HCT116 (cell line): Measurements from ENCODE around the gene CCDC177. TPM values are rescaled to one million over a fixed set of nuclear protein-coding genes. Genes with fewer than 3 reads are reported as not detected.

Source experiments
- ATAC-seq: fragments of 200-7000 bp; cut with Tn5 transposase; 2 replicates; pipeline ENCODE4 v1.9.1; 2020; ENCODE audit warnings: mild to moderate bottlenecking, moderate library complexity
- BruUV-seq: library from RNA; stranded (reverse); fragments of 400-500 nt; replicated peaks from 2 replicates; lab custom pipeline; 2021; lab: Mats Ljungman, UMichigan
- CTCF ChIA-PET: fragments of 300-600 bp; sonication (Branson Sonifier 250); formaldehyde crosslinking; loops from one replicate; lab custom pipeline; 2021; ENCODE audit warnings: antibody characterized with exemption; lab: Charles Lee
- POLR2A ChIA-PET: fragments of 300-600, 350-600 bp; sonication (Branson Sonifier 250); formaldehyde crosslinking; loops from one replicate; lab custom pipeline; 2021; ENCODE audit warnings: antibody characterized with exemption; lab: Charles Lee
- RAD21 ChIA-PET, 2 experiments: fragments of 300-600 bp; sonication (Branson Sonifier 250); formaldehyde crosslinking; loops; one replicate each; lab custom pipeline; 2023; ENCODE audit warnings: low total read pairs in 2 of 2; ENCODE audit not compliant: uncharacterized antibody in 2 of 2, unreplicated experiment in 2 of 2, low non-redundant PET in 1 of 2; lab: Charles Lee
- DNase-seq: peaks from one replicate; pipeline ENCODE4 v3.0.0-alpha.2; 2010; ENCODE audit warnings: low read depth, low spot score
- H2AFZ ChIP-seq: fragments of 200-600 bp; shearing (Covaris generic), sonication (generic); 2 replicates; pipeline ENCODE4 v1.6.1; 2017; ENCODE audit warnings: low read depth, mixed run types, mixed read lengths, antibody characterized with exemption, low read length; ENCODE audit not compliant: poor library complexity, severe bottlenecking
- H3K27ac ChIP-seq: 2 replicates; pipeline ENCODE4 v1.5.1; 2012; ENCODE audit warnings: low read depth, low read length
- H3K27me3 ChIP-seq: fragments of 200-600 bp; sonication (generic); 2 replicates; pipeline ENCODE4 v1.6.1; 2016; ENCODE audit warnings: mixed run types, low read length, mixed read lengths; ENCODE audit not compliant: insufficient read depth
- H3K36me3 ChIP-seq, 2 experiments: fragments of 200-500 bp in 1 of 2; fragments of 200-600 bp in 1 of 2; sonication (Bioruptor generic) in 1 of 2; sonication (generic) in 1 of 2; 2 replicates each; pipeline versions ENCODE4 v1.5.1 to v1.6.1; 2014 to 2016; ENCODE audit warnings: low read length in 2 of 2, inconsistent platforms in 1 of 2, mixed read lengths in 1 of 2, mixed run types in 1 of 2; ENCODE audit not compliant: insufficient read depth in 2 of 2, control insufficient read depth in 1 of 2
- H3K4me1 ChIP-seq, 2 experiments: fragments of 200-600 bp in 1 of 2; sonication (generic) in 1 of 2; 2 replicates each; pipeline versions ENCODE4 v1.5.1 to v1.6.1; 2012 to 2017; ENCODE audit warnings: low read length in 2 of 2, inconsistent platforms in 1 of 2, mild to moderate bottlenecking in 1 of 2, mixed read lengths in 1 of 2, mixed run types in 1 of 2, moderate library complexity in 1 of 2; ENCODE audit not compliant: insufficient read depth in 2 of 2, control insufficient read depth in 1 of 2
- H3K4me2 ChIP-seq: fragments of 200-600 bp; sonication (generic); 2 replicates; pipeline ENCODE4 v1.6.1; 2017; ENCODE audit warnings: mixed run types, low read length, mixed read lengths
- H3K4me3 ChIP-seq, 2 experiments: fragments of 200-600 bp in 1 of 2; sonication (generic) in 1 of 2; replicated peaks in 1 of 2; 2 replicates each; pipeline ENCODE4 v1.5.1; 2011 to 2016; ENCODE audit warnings: low read length in 2 of 2, control low read depth in 1 of 2, low read depth in 1 of 2, mild to moderate bottlenecking in 1 of 2, mixed read lengths in 1 of 2, mixed run types in 1 of 2
- H3K79me2 ChIP-seq: fragments of 200-600 bp; sonication (generic); 2 replicates; pipeline ENCODE4 v1.6.1; 2017; ENCODE audit warnings: mild to moderate bottlenecking, mixed run types, low read length, moderate library complexity, mixed read lengths; ENCODE audit not compliant: insufficient read depth
- H3K9ac ChIP-seq: fragments of 200-600 bp; sonication (generic); 2 replicates; pipeline ENCODE4 v1.6.1; 2016; ENCODE audit warnings: low read length, mixed read lengths
- H3K9me2 ChIP-seq: fragments of 200-600 bp; sonication (generic), shearing (Covaris generic); 2 replicates; pipeline ENCODE4 v1.6.1; 2017; ENCODE audit warnings: mixed run types, mild to moderate bottlenecking, moderate library complexity; ENCODE audit not compliant: insufficient read depth
- H3K9me3 ChIP-seq, 2 experiments: fragments of 200-500 bp in 1 of 2; fragments of 200-600 bp in 1 of 2; sonication (Bioruptor generic) in 1 of 2; sonication (generic) in 1 of 2; 2 replicates each; pipeline ENCODE4 v1.6.1; 2014 to 2017; ENCODE audit warnings: low read length in 2 of 2, mixed read lengths in 2 of 2, inconsistent platforms in 1 of 2, low read depth in 1 of 2, mild to moderate bottlenecking in 1 of 2, mixed run types in 1 of 2, moderate library complexity in 1 of 2; ENCODE audit not compliant: control insufficient read depth in 1 of 2, insufficient read depth in 1 of 2
- H4K20me1 ChIP-seq: fragments of 200-600 bp; sonication (generic), shearing (Covaris generic); 2 replicates; pipeline ENCODE4 v1.6.1; 2017; ENCODE audit warnings: mixed run types, mild to moderate bottlenecking, moderate library complexity; ENCODE audit not compliant: insufficient read depth
- CEBPB ChIP-seq: IDR thresholded peaks from 2 replicates; pipeline ENCODE4 v1.6.1; 2012; ENCODE audit warnings: low read depth
- EZH2phosphoT487 ChIP-seq: fragments of 200-600 bp; IDR thresholded peaks from 2 replicates; pipeline ENCODE4 v1.6.1; 2018; ENCODE audit warnings: antibody characterized with exemption, borderline replicate concordance
- FOSL1 ChIP-seq: IDR thresholded peaks from 2 replicates; pipeline ENCODE4 v1.6.1; 2012; ENCODE audit warnings: low read depth
- JUND ChIP-seq: IDR thresholded peaks from 2 replicates; pipeline ENCODE4 v1.6.1; 2012
- POLR2A ChIP-seq: IDR thresholded peaks from 2 replicates; pipeline ENCODE4 v1.7.0; 2011; ENCODE audit warnings: borderline replicate concordance; ENCODE audit not compliant: insufficient read depth, insufficient read length; ENCODE audit errors: extremely low read depth
- POLR2AphosphoS5 ChIP-seq: IDR thresholded peaks from 2 replicates; pipeline ENCODE4 v1.6.1; 2011; ENCODE audit warnings: mild to moderate bottlenecking, low read depth, low read length, moderate library complexity
- REST ChIP-seq: IDR thresholded peaks from 2 replicates; pipeline ENCODE4 v1.6.1; 2012; ENCODE audit warnings: low read depth
- SP1 ChIP-seq: IDR thresholded peaks from 2 replicates; pipeline ENCODE4 v1.6.1; 2012; ENCODE audit warnings: low read depth
- SRF ChIP-seq: IDR thresholded peaks from 2 replicates; pipeline ENCODE4 v1.6.1; 2012; ENCODE audit warnings: low read depth
- TCF7L2 ChIP-seq: IDR thresholded peaks from 2 replicates; pipeline ENCODE4 v1.7.0; 2011; ENCODE audit warnings: borderline replicate concordance, inconsistent platforms; ENCODE audit not compliant: insufficient read depth, insufficient read length; ENCODE audit errors: extremely low read depth
- ZFX ChIP-seq: fragments of 450-650 bp; IDR thresholded peaks from 2 replicates; pipeline ENCODE4 v1.6.1; 2017
- intact Hi-C: fragments of 100-400 bp; cut with micrococcal nuclease; formaldehyde crosslinking; loops from 2 replicates; pipeline ENCODE4 v1.10.0; 2022
- total RNA-seq: library from RNA; stranded (reverse); gene quantifications from one replicate; pipeline ENCODE4 v1.2.1, GENCODE V29; 2021; ENCODE audit not compliant: unreplicated experiment
- TF ChIP-seq, protein P1 (sequence below): IDR thresholded peaks from 2 replicates; pipeline ENCODE4 v1.6.1; 2012
- TF ChIP-seq, protein P2 (sequence below), 3 experiments: fragments of 200-600 bp in 1 of 3; sonication (generic) in 1 of 3; IDR thresholded peaks in 2 of 3; conservative IDR thresholded peaks in 1 of 3; 2 replicates each; pipeline ENCODE4 v1.5.1; 2012 to 2017; ENCODE audit warnings: low read depth in 2 of 3, low read length in 2 of 3, antibody characterized with exemption in 1 of 3, borderline replicate concordance in 1 of 3, control low read depth in 1 of 3, mild to moderate bottlenecking in 1 of 3, mixed read lengths in 1 of 3, mixed run types in 1 of 3, moderate library complexity in 1 of 3; ENCODE audit not compliant: insufficient read depth in 1 of 3

CCDC177 gene
- total RNA-seq, 1 experiment from 2014 or later = not detected

DNA sequence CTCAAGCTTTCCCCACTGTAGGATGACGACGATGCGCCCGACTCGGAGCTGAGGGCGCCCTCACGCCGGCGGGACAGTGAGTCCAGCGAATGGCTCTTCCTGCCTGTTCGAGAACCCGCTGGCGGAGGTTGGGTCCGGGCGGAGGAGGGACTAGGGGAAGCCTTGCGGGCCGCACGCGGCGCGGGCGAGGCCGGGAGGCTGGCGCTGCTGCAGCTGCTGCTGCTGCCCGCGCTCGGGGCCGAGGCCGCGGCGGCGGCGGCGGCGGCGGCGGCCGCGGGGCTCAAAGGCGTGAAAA is 1.9 kb downstream of the CCDC177 start:
- no peaks in the 10 kb centered on the region for H3K36me3 ChIP-seq
- DNase-seq (no peak), ATAC-seq (no peak)
- no peaks in the 10 kb centered on the region for H4K20me1 ChIP-seq
- H3K9ac ChIP-seq = no peak overlapping the region
- ChIA-PET RAD21 (no interaction called here), POLR2A (no interaction called here), CTCF (no interaction called here)
- TF ChIP-seq POLR2AphosphoS5 = no peak
- TF ChIP-seq EZH2phosphoT487 = no peak
- TF ChIP-seq POLR2A = no peak
- TF ChIP-seq FOSL1 = no peak
- no peak for TF ChIP-seq SP1
- TF ChIP-seq, protein P1, sequence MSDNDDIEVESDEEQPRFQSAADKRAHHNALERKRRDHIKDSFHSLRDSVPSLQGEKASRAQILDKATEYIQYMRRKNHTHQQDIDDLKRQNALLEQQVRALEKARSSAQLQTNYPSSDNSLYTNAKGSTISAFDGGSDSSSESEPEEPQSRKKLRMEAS = no peak
- no peak for TF ChIP-seq SRF
- no peak for TF ChIP-seq TCF7L2
- no peak for TF ChIP-seq CEBPB
- no peak for TF ChIP-seq REST
- TF ChIP-seq, protein P2, sequence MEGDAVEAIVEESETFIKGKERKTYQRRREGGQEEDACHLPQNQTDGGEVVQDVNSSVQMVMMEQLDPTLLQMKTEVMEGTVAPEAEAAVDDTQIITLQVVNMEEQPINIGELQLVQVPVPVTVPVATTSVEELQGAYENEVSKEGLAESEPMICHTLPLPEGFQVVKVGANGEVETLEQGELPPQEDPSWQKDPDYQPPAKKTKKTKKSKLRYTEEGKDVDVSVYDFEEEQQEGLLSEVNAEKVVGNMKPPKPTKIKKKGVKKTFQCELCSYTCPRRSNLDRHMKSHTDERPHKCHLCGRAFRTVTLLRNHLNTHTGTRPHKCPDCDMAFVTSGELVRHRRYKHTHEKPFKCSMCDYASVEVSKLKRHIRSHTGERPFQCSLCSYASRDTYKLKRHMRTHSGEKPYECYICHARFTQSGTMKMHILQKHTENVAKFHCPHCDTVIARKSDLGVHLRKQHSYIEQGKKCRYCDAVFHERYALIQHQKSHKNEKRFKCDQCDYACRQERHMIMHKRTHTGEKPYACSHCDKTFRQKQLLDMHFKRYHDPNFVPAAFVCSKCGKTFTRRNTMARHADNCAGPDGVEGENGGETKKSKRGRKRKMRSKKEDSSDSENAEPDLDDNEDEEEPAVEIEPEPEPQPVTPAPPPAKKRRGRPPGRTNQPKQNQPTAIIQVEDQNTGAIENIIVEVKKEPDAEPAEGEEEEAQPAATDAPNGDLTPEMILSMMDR (IDR thresholded peaks at IDR 0.05 in 2 of 3, conservative IDR thresholded peaks at IDR 0.05 in 1 of 3; ENCODE audit: borderline replicate concordance in 1 of 3, insufficient read depth in 1 of 3, low read depth in 2 of 3, low read length in 2 of 3) = no peak
- no peak for TF ChIP-seq ZFX
- TF ChIP-seq JUND = no peak
- no peaks in the 10 kb centered on the region for H3K79me2 ChIP-seq
- peaks cover 0 to 4% of the 10 kb centered on the region in 2 experiments; a peak in 1 of 4 replicates for H3K4me1 ChIP-seq
- BruUV-seq = no TSS peak
- H3K27me3 ChIP-seq = peaks cover 10% of the 10 kb centered on the region
- H3K9me2 ChIP-seq = no peaks in the 10 kb centered on the region
- no peak overlapping the region for H3K4me2 ChIP-seq
- H3K9me3 ChIP-seq = no peaks in the 10 kb centered on the region
- no peak overlapping the region for H3K4me3 ChIP-seq
- intact Hi-C loops = no loop called here
- no peak overlapping the region for H3K27ac ChIP-seq
- H2AFZ ChIP-seq = no peak overlapping the region
